ENCODE measurements around the gene TTBK1.

DNA sequence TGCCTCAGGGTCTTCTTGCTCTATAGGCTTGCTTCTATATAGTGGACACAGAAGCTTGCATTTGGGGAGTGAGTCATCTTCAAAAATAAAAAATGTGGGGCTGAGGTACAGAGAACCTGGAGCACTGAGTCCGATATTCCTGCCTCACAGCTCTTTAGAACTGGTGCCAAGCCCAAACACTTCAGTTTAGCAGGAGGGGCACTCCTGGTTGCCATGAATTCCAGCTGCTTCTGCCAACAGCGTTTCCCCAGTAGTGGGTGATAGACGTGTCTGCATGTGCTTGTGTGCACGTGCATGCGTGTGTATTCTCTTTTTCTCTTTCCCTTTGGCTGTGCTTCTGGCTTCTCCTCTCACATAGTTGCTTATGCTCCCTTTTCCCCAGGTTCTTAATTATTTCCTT, 25.9 kb upstream of the TTBK1 start:
- TF ChIP-seq, protein P1, sequence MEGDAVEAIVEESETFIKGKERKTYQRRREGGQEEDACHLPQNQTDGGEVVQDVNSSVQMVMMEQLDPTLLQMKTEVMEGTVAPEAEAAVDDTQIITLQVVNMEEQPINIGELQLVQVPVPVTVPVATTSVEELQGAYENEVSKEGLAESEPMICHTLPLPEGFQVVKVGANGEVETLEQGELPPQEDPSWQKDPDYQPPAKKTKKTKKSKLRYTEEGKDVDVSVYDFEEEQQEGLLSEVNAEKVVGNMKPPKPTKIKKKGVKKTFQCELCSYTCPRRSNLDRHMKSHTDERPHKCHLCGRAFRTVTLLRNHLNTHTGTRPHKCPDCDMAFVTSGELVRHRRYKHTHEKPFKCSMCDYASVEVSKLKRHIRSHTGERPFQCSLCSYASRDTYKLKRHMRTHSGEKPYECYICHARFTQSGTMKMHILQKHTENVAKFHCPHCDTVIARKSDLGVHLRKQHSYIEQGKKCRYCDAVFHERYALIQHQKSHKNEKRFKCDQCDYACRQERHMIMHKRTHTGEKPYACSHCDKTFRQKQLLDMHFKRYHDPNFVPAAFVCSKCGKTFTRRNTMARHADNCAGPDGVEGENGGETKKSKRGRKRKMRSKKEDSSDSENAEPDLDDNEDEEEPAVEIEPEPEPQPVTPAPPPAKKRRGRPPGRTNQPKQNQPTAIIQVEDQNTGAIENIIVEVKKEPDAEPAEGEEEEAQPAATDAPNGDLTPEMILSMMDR (IDR thresholded peaks at IDR 0.05): no peak
- no peak for TF ChIP-seq POLR2A (IDR thresholded peaks at IDR 0.05)
